HTERT RPE-1 (cell line): Measurements from ENCODE around the gene RNASE12.

ENCODE experiments used
- in situ Hi-C: fragments of 300-500 bp; cut with MboI; formaldehyde crosslinking; loops from 4 replicates; pipeline ENCODE4 v1.14.3; 2020; ENCODE audit warnings: low sequenced_read_pairs

The RNASE12 gene

DNA sequence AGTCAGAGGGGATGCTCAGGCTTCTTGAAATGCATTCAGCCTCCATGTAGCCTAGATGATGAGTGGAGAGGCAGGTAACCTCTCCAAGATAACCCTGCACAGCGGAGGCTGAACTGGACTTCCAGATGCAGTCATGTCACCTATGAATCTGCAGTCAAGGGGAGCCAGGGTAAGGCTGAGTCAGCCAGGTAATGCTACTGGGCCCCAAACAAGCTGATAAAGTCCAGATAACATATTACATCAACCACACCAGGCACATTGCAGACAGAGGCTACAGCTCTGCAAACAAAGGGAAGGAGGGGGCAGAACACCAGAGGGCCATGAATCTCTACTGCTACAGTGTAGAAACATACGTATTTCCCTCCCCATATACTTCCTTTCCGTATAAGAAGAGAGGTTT lies 44.3 kb downstream of the RNASE12 start:
- in situ Hi-C loops: no loop called here
